NCI-H2171 (cell line): Measurements from ENCODE around the gene TAS2R41.
"Not testable (repeated sequence)": the region's sequence is repeated elsewhere in the genome, so short reads cannot be mapped to it uniquely, and the experiment has no call there.

Experiments
- DNase-seq: peaks from one replicate; lab custom pipeline; 2025; lab: John Stamatoyannopoulos, UW

Gene TAS2R41

GRCh38 chr7:143518941-143519340 lies 41.3 kb downstream of the TAS2R41 start:
- no peak for DNase-seq

- no peak for DNase-seq
These were observed 41.9 kb downstream of the TAS2R41 start for GRCh38 chr7:143519411-143520131.

GRCh38 chr7:143522309-143522916 lies 44.7 kb downstream of the TAS2R41 start:
- DNase-seq, result not testable (repeated sequence)
